ENCODE data around the gene RIPPLY2. TPM values are rescaled to one million over a fixed set of nuclear protein-coding genes. Genes with fewer than 3 reads are reported as not detected.
A peak's percentile ranks its signal among the peaks of the same experiment; 100 is the strongest.

Gene RIPPLY2
- total RNA-seq, 1 donor from 2014 or later: not detected

- H3K4me1 Mint-ChIP-seq: peaks cover 15% of the 10 kb centered on the region
- H3K4me3 Mint-ChIP-seq: peak overlapping the region; percentile 97
- TF ChIP-seq CTCF (IDR thresholded peaks at IDR 0.05; ENCODE audit: unreplicated experiment): no peak
- H3K27ac Mint-ChIP-seq: no peak overlapping the region
- peaks cover 12% of the 10 kb centered on the region for H3K27me3 Mint-ChIP-seq (ENCODE audit: low read depth)
- peaks cover 9% of the 10 kb centered on the region for H3K36me3 Mint-ChIP-seq
- no peaks in the 10 kb centered on the region for H3K9me3 Mint-ChIP-seq
- no peak for DNase-seq (ENCODE audit: low spot score in 2 of 2, unreplicated experiment in 2 of 2)
Observed at GRCh38 chr6:83860782-83861495, 7.8 kb downstream of the RIPPLY2 start.

- no peak overlapping the region for H3K4me3 Mint-ChIP-seq
Observed at GRCh38 chr6:83862776-83863471, 9.8 kb downstream of the RIPPLY2 start.

GRCh38 chr6:83867043-83867442 is 13.9 kb downstream of the RIPPLY2 start:
- H3K4me3 Mint-ChIP-seq: no peak overlapping the region
- no peak for DNase-seq (ENCODE audit: low spot score in 2 of 2, unreplicated experiment in 2 of 2)
- TF ChIP-seq CTCF (IDR thresholded peaks at IDR 0.05; ENCODE audit: unreplicated experiment): no peak
- peaks cover 15% of the 10 kb centered on the region for H3K9me3 Mint-ChIP-seq
- H3K27me3 Mint-ChIP-seq (ENCODE audit: low read depth): no peaks in the 10 kb centered on the region
- H3K36me3 Mint-ChIP-seq: peaks cover 32% of the 10 kb centered on the region
- no peak overlapping the region for H3K27ac Mint-ChIP-seq
- no peaks in the 10 kb centered on the region for H3K4me1 Mint-ChIP-seq

More at GRCh38 chr6:83862776-83863471, 9.8 kb downstream of the RIPPLY2 start:
- H3K4me1 Mint-ChIP-seq: peaks cover 15% of the 10 kb centered on the region
- no peak for TF ChIP-seq CTCF (IDR thresholded peaks at IDR 0.05; ENCODE audit: unreplicated experiment)
- peaks cover 26% of the 10 kb centered on the region for H3K36me3 Mint-ChIP-seq
- H3K27ac Mint-ChIP-seq: no peak overlapping the region
- H3K27me3 Mint-ChIP-seq (ENCODE audit: low read depth): peaks cover under 1% of the 10 kb centered on the region
- peaks cover 11% of the 10 kb centered on the region for H3K9me3 Mint-ChIP-seq
- DNase-seq (ENCODE audit: low spot score in 2 of 2, unreplicated experiment in 2 of 2): no peak

GRCh38 chr6:83867527-83868161 is 14.5 kb downstream of the RIPPLY2 start:
- no peak overlapping the region for H3K27ac Mint-ChIP-seq
- no peak for TF ChIP-seq CTCF (IDR thresholded peaks at IDR 0.05; ENCODE audit: unreplicated experiment)
- DNase-seq (ENCODE audit: low spot score in 2 of 2, unreplicated experiment in 2 of 2): no peak
- H3K36me3 Mint-ChIP-seq: peaks cover 32% of the 10 kb centered on the region
- no peaks in the 10 kb centered on the region for H3K4me1 Mint-ChIP-seq
- H3K27me3 Mint-ChIP-seq (ENCODE audit: low read depth): no peaks in the 10 kb centered on the region
- no peak overlapping the region for H3K4me3 Mint-ChIP-seq
- peaks cover 15% of the 10 kb centered on the region for H3K9me3 Mint-ChIP-seq

GRCh38 chr6:83868639-83869038 is 15.5 kb downstream of the RIPPLY2 start:
- Mint-ChIP-seq H3K27me3 (ENCODE audit: low read depth) (no peaks in the 10 kb centered on the region), H3K27ac (no peak overlapping the region), H3K4me1 (no peaks in the 10 kb centered on the region), H3K9me3 (peaks cover 15% of the 10 kb centered on the region), H3K4me3 (no peak overlapping the region), H3K36me3 (peaks cover 32% of the 10 kb centered on the region)
- TF ChIP-seq CTCF (IDR thresholded peaks at IDR 0.05; ENCODE audit: unreplicated experiment): no peak
- no peak for DNase-seq (ENCODE audit: low spot score in 2 of 2, unreplicated experiment in 2 of 2)

Measured in mesothelial cell of epicardium (in vitro differentiated cells).